ENCODE results near the gene POTED.
"Not testable (repeated sequence)": the region's sequence is repeated elsewhere in the genome, so short reads cannot be mapped to it uniquely, and the experiment has no call there.

Gene POTED

DNA sequence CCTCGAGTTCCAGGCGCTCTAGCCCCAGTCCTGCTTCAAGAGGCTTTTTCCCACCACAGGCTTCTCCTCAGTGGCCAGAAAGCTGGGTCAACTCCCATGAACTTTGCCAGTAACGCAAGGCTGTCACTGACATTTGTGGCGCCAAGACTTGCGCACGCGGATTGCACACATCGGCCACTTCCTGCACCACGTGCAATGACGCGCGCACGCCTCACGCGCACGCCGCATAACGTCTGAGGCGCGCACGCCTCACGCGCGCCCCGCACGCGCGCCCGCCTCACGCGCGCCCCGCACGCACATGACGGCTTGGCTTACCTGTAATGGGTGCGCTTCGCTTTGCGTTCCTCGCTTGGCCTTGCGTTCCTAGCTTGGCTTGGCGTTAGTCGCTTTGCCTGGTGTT, at the start of gene POTED:
TSS of gene POTED (plus strand) at position 301 of the 400 bp plus-strand sequence. CDS start 452 bp downstream, outside the sequence.
- not testable (repeated sequence) for DNase-seq (ENCODE audit: low read depth in 2 of 2)

DNA sequence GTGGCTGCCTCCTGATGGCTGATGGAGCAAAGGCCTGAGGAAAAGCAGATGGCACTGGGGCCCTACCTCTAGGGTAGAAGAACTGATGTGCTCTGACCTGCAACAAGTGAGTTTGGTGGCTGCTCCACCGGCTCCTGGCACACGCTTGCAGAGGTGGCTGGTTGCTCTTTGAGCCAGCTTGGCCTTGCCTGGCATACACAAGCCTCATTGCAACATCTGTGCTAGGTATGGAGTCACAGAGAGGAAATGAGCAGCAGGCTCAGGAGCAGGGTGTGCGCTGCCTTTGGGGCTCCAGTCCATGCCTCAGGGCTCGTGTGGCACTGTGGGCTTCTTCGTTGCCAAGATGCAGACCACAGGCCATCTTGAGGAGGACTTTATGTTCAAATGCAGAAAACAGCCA, 40.5 kb downstream of the POTED start:
- DNase-seq (ENCODE audit: low read depth in 2 of 2) = not testable (repeated sequence)

GRCh38 chr21:13651746-13652145, 42.2 kb downstream of the POTED start:
- DNase-seq (ENCODE audit: low read depth in 2 of 2) = not testable (repeated sequence)

All from activated CD4-positive, alpha-beta T cell treated with anti-CD3 and anti-CD28 coated beads for 24 hours (primary cell).